Skeletal muscle tissue (tissue), 4 donors: ENCODE data around the gene GLDN. TPM values are rescaled to one million over a fixed set of nuclear protein-coding genes. Genes with fewer than 3 reads are reported as not detected.

Experiments used
- H3K27ac ChIP-seq: one replicate; pipeline ENCODE4 v1.7.0; 2013; ENCODE audit warnings: mild to moderate bottlenecking, low read depth, low read length, inconsistent platforms
- H3K27me3 ChIP-seq, 3 donors: one replicate each; pipeline ENCODE4 v1.7.0; 2013; ENCODE audit warnings: low read length in 3 of 3; ENCODE audit not compliant: control insufficient read depth in 3 of 3, insufficient read depth in 3 of 3
- H3K36me3 ChIP-seq, 3 donors: one replicate each; pipeline ENCODE4 v1.7.0; 2013; ENCODE audit warnings: low read length in 3 of 3; ENCODE audit not compliant: control insufficient read depth in 3 of 3, insufficient read depth in 3 of 3
- H3K4me1 ChIP-seq, 3 donors: one replicate each; pipeline ENCODE4 v1.7.0; 2013; ENCODE audit warnings: low read length in 3 of 3, mild to moderate bottlenecking in 3 of 3; ENCODE audit not compliant: control insufficient read depth in 3 of 3, insufficient read depth in 3 of 3
- H3K4me3 ChIP-seq, 3 donors: one replicate each; pipeline ENCODE4 v1.7.0; 2013; ENCODE audit warnings: low read length in 3 of 3
- H3K9ac ChIP-seq, 3 donors: one replicate each; pipeline ENCODE4 v1.7.0; 2013; ENCODE audit warnings: low read length in 3 of 3, mild to moderate bottlenecking in 3 of 3, moderate library complexity in 2 of 3, low read depth in 1 of 3
- H3K9me3 ChIP-seq, 3 donors: one replicate each; pipeline ENCODE4 v1.7.0; 2013; ENCODE audit warnings: low read length in 3 of 3; ENCODE audit not compliant: control insufficient read depth in 3 of 3
- total RNA-seq: library from RNA; depleted of rRNA; stranded (reverse); fragments of >200 nt; gene quantifications from one replicate; pipeline ENCODE4 v1.2.3, GENCODE V29; 2014
- donor health status: Osteomylitis.

The GLDN gene
- total RNA-seq, 1 donor from 2014 or later = 3.7 TPM

DNA sequence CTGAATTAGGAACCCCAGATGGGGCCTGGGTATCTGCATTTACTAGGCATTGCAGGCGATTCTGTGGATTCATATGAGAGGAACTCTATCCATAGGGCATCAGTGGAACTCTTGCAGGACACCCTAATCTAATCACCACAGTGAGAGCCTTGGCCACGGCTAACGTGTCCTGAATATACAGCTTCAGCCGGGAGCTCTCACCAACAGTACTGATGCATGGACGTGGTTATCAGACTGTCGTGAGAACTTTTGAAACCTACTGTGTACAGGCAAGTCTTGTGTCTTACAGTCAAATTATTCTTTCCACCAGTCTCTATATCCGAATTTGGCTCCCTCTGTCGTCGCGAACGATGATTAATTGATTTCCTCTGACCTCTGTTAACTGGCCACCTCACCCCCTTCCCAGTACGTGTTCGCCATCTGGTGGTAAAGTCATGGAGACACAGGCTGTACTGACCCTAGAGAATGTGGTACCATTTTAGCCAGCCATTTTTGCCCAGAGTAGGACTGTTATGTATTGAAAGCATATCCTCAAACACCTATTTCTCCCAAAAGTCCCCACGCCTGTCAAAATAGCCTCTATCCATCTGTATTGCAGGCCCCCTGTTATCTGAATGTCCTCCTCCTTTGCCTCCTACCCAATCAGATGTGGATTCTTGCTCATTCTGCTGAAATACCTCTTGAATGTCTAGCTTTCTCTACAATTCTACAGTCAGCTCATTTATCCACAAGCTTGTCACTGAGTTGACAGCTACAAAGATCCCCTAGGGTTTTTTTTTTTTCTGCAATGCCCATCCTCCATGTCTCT, 39.7 kb downstream of the GLDN start:
- Histone ChIP-seq H3K27ac (no peak overlapping the region), H3K9ac (no peak overlapping the region), H3K4me3 (no peak overlapping the region), H3K4me1 (peaks cover 0 to 5% (median 3%) of the 10 kb centered on the region in 3 donors), H3K9me3 (no peaks in the 10 kb centered on the region), H3K27me3 (no peaks in the 10 kb centered on the region), H3K36me3 (no peaks in the 10 kb centered on the region)

DNA sequence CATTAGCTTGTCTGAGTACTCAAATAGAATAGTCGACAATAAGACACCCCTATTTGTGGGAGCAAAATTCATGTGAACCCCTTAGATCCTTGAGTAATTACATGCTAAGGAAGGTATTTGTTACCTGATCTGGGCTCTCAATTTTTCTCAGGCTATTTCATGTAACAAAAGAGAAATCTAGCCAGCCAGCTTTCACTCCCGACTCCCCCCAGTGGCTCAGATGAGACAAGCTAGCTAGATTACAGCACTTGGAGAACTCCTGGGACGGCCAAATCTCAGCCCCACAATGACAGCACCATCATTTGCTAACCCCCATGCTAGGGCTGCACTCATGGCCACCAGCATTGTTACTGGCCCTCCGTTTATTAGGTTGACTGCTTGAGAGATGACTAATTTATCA, 41.3 kb downstream of the GLDN start:
- Histone ChIP-seq H3K4me3 (no peak overlapping the region), H3K36me3 (no peaks in the 10 kb centered on the region), H3K27me3 (no peaks in the 10 kb centered on the region), H3K4me1 (peaks cover 0 to 5% (median 3%) of the 10 kb centered on the region in 3 donors), H3K9me3 (no peaks in the 10 kb centered on the region), H3K27ac (no peak overlapping the region), H3K9ac (no peak overlapping the region)

DNA sequence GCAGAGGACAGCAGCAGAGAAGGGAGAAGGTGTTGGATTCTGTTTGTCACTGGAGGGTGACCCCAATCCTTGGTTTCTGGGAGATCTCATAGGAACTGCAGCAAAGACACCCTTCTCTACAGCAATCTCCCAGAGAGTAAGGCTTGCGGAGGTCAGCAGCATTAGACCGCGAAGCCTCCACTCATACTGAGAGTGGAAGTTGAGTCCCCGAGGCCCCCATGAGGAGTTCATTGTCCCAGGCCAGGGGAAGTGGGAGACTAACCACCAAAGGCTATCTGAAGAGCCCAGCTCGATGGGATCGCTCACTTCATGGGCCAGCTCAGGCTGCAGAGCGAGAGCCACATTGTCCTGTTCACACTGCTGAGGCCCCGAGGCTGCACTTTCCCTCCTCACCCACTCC, 44.6 kb downstream of the GLDN start:
- no peak overlapping the region for H3K27ac ChIP-seq
- no peak overlapping the region for H3K9ac ChIP-seq
- no peaks in the 10 kb centered on the region for H3K36me3 ChIP-seq
- no peaks in the 10 kb centered on the region for H3K9me3 ChIP-seq
- H3K4me3 ChIP-seq = no peak overlapping the region
- H3K27me3 ChIP-seq = no peaks in the 10 kb centered on the region
- peaks cover 0 to 2% (median 2%) of the 10 kb centered on the region in 3 donors for H3K4me1 ChIP-seq

DNA sequence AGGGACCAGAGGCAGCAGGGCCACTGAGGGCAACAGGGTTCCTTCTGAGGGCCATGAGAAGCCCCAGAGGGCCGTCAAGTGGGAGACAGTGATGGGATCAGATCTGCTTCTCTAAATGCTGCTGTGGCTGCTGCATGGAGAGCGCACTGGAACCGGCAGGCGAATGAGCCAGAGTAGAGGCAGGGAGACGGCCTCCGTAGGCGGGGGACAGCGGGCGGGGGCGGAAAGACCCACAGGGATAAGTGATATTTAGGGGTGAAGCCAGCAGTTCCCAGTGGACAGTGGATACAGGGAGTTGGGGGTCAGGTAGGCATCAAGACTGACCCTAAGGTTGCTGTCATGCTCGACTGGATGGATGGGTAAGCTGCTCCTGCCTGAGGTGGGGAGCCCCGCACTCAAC, 45.0 kb downstream of the GLDN start:
- H3K9ac ChIP-seq = no peak overlapping the region
- no peaks in the 10 kb centered on the region for H3K27me3 ChIP-seq
- no peaks in the 10 kb centered on the region for H3K36me3 ChIP-seq
- no peak overlapping the region for H3K27ac ChIP-seq
- no peak overlapping the region for H3K4me3 ChIP-seq
- no peaks in the 10 kb centered on the region for H3K9me3 ChIP-seq
- no peaks in the 10 kb centered on the region for H3K4me1 ChIP-seq

DNA sequence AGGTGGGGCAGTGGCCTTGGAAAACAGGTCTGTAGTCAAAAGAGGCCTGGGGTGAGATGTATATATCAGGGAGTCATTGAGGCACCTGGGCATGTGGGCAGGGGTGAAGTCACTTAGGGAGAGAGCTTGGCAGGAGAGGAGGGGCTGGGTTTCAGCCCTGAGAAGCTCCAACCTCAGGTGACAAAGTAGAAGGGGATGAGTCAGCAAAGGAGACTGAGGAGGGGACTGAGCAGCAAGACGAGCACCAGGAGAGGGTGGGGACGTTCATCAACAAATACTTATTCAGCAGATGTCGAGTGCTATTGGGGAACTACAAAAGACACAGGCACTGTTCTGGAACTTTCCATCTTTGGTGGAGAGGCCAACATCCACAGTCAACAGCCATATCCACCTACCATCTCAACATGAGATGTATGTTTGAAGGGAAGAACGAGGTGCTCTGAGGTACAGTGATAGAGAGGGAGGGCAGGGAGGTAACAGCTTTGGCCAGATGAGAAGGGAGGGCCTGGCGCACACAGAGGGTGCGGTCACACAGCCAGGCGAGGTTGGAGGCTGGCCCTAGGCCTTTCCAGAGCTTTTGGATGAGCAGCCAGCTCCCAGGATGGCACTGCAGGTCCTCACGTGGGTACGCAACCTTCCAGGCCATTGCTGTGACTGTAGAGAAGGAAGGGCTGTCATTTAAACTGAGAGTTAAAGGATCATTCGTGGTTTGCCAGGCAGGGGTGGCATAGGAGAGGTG, 45.7 kb downstream of the GLDN start:
- H3K4me3 ChIP-seq = no peak overlapping the region
- no peak overlapping the region for H3K27ac ChIP-seq
- H3K9me3 ChIP-seq = no peaks in the 10 kb centered on the region
- H3K9ac ChIP-seq = no peak overlapping the region
- H3K27me3 ChIP-seq = no peaks in the 10 kb centered on the region
- H3K4me1 ChIP-seq = no peaks in the 10 kb centered on the region
- H3K36me3 ChIP-seq = no peaks in the 10 kb centered on the region

DNA sequence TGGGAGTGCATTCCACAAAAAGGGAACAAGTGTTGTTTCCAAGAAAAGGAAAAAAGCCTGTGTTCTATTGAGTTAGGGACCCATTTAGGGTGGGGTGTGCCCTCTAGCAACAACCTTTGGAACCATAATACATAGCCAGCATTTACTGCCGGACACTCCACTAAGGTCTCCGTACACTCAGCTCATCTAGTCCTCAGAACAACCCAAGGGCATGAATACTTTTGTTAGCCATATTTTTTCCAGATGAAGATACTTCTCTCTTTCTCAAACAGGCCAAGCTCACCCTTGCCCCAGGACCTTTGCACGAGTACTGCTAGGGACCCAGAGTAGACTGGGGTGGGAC, 46.2 kb downstream of the GLDN start:
- Histone ChIP-seq H3K4me3 (no peak overlapping the region), H3K27me3 (no peaks in the 10 kb centered on the region)

DNA sequence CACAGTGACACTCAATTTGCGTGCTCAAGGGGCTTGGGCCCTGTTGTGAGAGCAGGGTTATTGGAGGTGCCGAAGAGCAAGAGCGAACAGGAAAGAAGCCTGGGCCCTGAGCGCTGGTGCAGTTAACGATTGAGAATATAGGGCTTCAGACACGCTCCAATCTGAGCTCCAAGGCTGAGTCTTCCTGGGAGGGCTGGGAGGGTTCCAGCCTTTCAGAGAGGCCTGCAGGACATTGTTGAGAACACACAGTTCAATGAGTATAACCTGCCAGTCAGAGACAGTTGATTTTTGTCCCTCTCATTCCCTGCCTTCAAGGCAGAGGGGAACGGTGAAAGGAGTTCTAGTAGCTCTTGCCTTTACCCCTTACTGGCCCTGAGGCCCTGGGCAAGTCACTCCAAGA, 47.3 kb downstream of the GLDN start:
- H3K4me3 ChIP-seq = no peak overlapping the region
- H3K27me3 ChIP-seq = no peaks in the 10 kb centered on the region
- H3K4me1 ChIP-seq = no peaks in the 10 kb centered on the region
- H3K9me3 ChIP-seq = no peaks in the 10 kb centered on the region
- H3K27ac ChIP-seq = no peak overlapping the region
- H3K36me3 ChIP-seq = no peaks in the 10 kb centered on the region
- H3K9ac ChIP-seq = no peak overlapping the region

More for the DNA sequence above, 46.2 kb downstream of the GLDN start:
- Histone ChIP-seq H3K36me3 (no peaks in the 10 kb centered on the region), H3K9ac (no peak overlapping the region), H3K4me1 (no peaks in the 10 kb centered on the region), H3K9me3 (no peaks in the 10 kb centered on the region), H3K27ac (no peak overlapping the region)

DNA sequence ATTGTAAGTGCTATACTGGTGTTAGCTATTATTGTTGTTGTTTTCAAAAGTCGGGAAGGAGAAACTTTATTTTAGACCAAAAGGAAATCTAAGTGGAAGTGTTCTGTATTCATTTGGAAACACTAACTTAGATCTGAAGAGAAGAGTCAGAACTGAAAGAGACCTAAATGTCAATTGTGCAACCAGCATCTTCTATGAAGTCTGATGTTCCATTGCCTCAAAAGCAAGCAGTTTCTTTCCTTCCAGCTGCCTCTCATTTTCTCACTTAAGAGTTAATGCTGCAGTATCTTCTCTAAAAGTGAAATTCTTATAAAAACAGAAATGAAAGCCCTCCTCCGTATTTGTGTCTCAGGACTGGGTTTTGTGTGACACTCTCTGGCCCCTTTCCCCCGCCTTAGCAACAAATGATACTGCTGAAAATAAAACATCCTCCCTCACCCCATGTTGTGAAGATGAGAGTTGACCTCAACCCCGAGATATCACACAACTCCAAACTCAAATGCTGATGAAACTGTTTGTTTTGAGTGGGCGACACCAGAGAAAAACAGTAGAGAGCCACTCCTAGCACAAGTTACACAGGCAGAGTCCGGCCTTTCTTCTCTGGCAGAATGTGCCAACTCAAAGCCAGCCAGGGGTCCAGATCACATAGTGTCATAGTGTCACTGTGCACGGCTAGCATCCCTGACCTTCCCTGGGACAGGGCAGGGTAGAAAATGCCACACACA, 48.9 kb downstream of the GLDN start:
- H3K9ac ChIP-seq = no peak overlapping the region

DNA sequence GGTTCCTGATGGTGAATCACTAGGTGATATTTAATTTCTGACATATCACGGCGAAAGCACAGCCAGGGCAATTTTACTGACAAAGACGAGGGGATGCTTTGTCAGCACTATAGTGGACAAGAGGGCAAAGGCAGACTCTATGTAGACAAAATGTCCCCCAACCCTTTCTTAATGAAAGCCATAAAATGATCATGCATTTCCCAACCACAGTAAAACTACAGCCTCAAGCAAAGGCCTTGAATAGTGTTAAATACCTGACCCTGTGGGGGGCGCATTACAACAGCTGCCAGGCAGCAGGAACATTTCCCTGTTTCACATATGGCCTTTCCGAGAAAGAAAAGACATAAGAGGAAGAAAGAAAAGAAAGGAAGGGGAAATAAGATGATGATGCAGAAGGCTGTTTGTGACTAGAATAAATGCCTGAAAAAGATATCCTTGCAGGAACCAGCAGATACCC, 49.5 kb downstream of the GLDN start:
- no peaks in the 10 kb centered on the region for H3K9me3 ChIP-seq
- H3K27ac ChIP-seq = no peak overlapping the region
- H3K36me3 ChIP-seq = no peaks in the 10 kb centered on the region

More for the DNA sequence above, 48.9 kb downstream of the GLDN start:
- Histone ChIP-seq H3K27me3 (no peaks in the 10 kb centered on the region), H3K9me3 (no peaks in the 10 kb centered on the region), H3K27ac (no peak overlapping the region), H3K4me3 (no peak overlapping the region), H3K36me3 (no peaks in the 10 kb centered on the region), H3K4me1 (no peaks in the 10 kb centered on the region)

DNA sequence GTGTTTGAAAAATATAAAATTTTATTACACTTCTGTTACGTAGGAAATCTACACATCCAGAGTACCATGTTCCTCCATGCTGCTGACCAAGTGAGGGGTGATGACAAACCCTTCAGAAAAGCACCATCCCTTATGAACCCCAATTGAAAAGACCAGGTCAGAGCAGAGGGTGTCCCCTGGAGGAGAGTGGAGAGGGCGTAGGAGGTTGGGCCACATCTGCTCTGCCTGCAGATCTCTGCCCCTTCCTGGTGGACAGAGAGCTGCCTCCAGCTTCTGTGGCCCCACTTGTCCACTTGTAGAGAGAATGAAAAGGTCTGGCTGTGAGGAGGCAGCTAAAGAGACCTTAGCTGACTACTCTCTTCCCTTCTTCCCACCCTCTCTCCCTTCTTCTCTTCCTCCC, 55.5 kb downstream of the GLDN start:
- peaks cover 0 to 2% (median 0%) of the 10 kb centered on the region in 3 donors for H3K27me3 ChIP-seq
- H3K36me3 ChIP-seq = no peaks in the 10 kb centered on the region
- H3K9me3 ChIP-seq = no peaks in the 10 kb centered on the region
- no peak overlapping the region for H3K4me3 ChIP-seq
- no peaks in the 10 kb centered on the region for H3K4me1 ChIP-seq
- no peak overlapping the region for H3K9ac ChIP-seq
- H3K27ac ChIP-seq = no peak overlapping the region

More for the DNA sequence above, 49.5 kb downstream of the GLDN start:
- Histone ChIP-seq H3K9ac (no peak overlapping the region), H3K4me1 (no peaks in the 10 kb centered on the region), H3K27me3 (no peaks in the 10 kb centered on the region), H3K4me3 (no peak overlapping the region)
